GM21737 (cell line): ENCODE results near the gene ADCYAP1R1.

Source experiments
- ATAC-seq: cut with Tn5 transposase; IDR thresholded peaks from one replicate; pipeline ENCODE4 v1.9.1; 2021; ENCODE audit warnings: mild to moderate bottlenecking, moderate library complexity; ENCODE audit not compliant: unreplicated experiment

Gene ADCYAP1R1

GRCh38 chr7:31104361-31105255 is 52.5 kb downstream of the ADCYAP1R1 start:
- no peak for ATAC-seq

GRCh38 chr7:31105256-31105950 is 53.3 kb downstream of the ADCYAP1R1 start:
- ATAC-seq: no peak

- ATAC-seq: no peak
Measured at GRCh38 chr7:31106303-31107105, 54.4 kb downstream of the ADCYAP1R1 start.

GRCh38 chr7:31107106-31108090 is 55.3 kb downstream of the ADCYAP1R1 start:
- ATAC-seq: no peak

- no peak for ATAC-seq
Measured at GRCh38 chr7:31108097-31108657, 56.1 kb downstream of the ADCYAP1R1 start.

- ATAC-seq: no peak
Measured at GRCh38 chr7:31109751-31110150, 57.6 kb downstream of the ADCYAP1R1 start.

GRCh38 chr7:31110331-31111108 is 58.4 kb downstream of the ADCYAP1R1 start:
- no peak for ATAC-seq

- ATAC-seq: no peak
Measured at GRCh38 chr7:31111109-31111451, 59.0 kb downstream of the ADCYAP1R1 start.

- no peak for ATAC-seq
Measured at GRCh38 chr7:31113660-31114059, 61.6 kb downstream of the ADCYAP1R1 start.

GRCh38 chr7:31114593-31115343 is 62.7 kb downstream of the ADCYAP1R1 start:
- ATAC-seq: no peak

GRCh38 chr7:31116615-31117014 is 64.5 kb downstream of the ADCYAP1R1 start:
- no peak for ATAC-seq

- ATAC-seq: no peak
Measured at GRCh38 chr7:31119249-31119648, 67.1 kb downstream of the ADCYAP1R1 start.

- no peak for ATAC-seq
Measured at GRCh38 chr7:31120800-31121513, 68.8 kb downstream of the ADCYAP1R1 start.

- ATAC-seq: no peak
Measured at GRCh38 chr7:31121601-31122000, 69.5 kb downstream of the ADCYAP1R1 start.

GRCh38 chr7:31122649-31123058 is 70.5 kb downstream of the ADCYAP1R1 start:
- ATAC-seq: no peak

- ATAC-seq: no peak
Measured at GRCh38 chr7:31123321-31123720, 71.2 kb downstream of the ADCYAP1R1 start.

- ATAC-seq: no peak
Measured at GRCh38 chr7:31123726-31124125, 71.6 kb downstream of the ADCYAP1R1 start.

GRCh38 chr7:31125171-31125570 is 73.1 kb downstream of the ADCYAP1R1 start:
- no peak for ATAC-seq
